HEK293 (cell line): ENCODE data around the gene FAM117B.

Source experiments
- ATF2 ChIP-seq: fragments of 450-650 bp; formaldehyde crosslinking; IDR thresholded peaks from 2 replicates; pipeline ENCODE4 v1.5.1; 2016; ENCODE audit warnings: missing biosample characterization, missing genetic modification characterization, low read depth
- KLF10 ChIP-seq: fragments of 450-650 bp; IDR thresholded peaks from 2 replicates; pipeline ENCODE4 v1.5.1; 2018; ENCODE audit warnings: missing biosample characterization, mild to moderate bottlenecking, missing genetic modification characterization
- REST ChIP-seq: fragments of 450-650 bp; formaldehyde crosslinking; IDR thresholded peaks from 2 replicates; pipeline ENCODE4 v1.5.1; 2016; ENCODE audit warnings: missing biosample characterization, missing genetic modification characterization
- TRIM28 ChIP-seq: IDR thresholded peaks from 2 replicates; pipeline ENCODE4 v1.6.1; 2011; ENCODE audit warnings: low read length, control low read depth, borderline replicate concordance
- ZNF23 ChIP-seq: fragments of 450-650 bp; formaldehyde crosslinking; IDR thresholded peaks from 2 replicates; pipeline ENCODE4 v1.5.1; 2016; ENCODE audit warnings: missing biosample characterization, missing genetic modification characterization, borderline replicate concordance
- ZNF514 ChIP-seq: fragments of 450-650 bp; formaldehyde crosslinking; IDR thresholded peaks from 2 replicates; pipeline ENCODE4 v1.5.1; 2016; ENCODE audit warnings: missing biosample characterization, missing genetic modification characterization
- ZNF776 ChIP-seq: fragments of 450-650 bp; formaldehyde crosslinking; IDR thresholded peaks from 2 replicates; pipeline ENCODE4 v1.5.0; 2017; ENCODE audit warnings: missing biosample characterization, missing genetic modification characterization, borderline replicate concordance
- ZSCAN5A ChIP-seq: fragments of 450-650 bp; formaldehyde crosslinking; IDR thresholded peaks from 2 replicates; pipeline ENCODE4 v1.5.1; 2016; ENCODE audit warnings: missing biosample characterization, missing genetic modification characterization
- TF ChIP-seq, protein P1 (sequence below): fragments of 450-650 bp; formaldehyde crosslinking; IDR thresholded peaks from 2 replicates; pipeline ENCODE4 v1.5.1; 2016; ENCODE audit warnings: missing biosample characterization, missing genetic modification characterization

DNA sequence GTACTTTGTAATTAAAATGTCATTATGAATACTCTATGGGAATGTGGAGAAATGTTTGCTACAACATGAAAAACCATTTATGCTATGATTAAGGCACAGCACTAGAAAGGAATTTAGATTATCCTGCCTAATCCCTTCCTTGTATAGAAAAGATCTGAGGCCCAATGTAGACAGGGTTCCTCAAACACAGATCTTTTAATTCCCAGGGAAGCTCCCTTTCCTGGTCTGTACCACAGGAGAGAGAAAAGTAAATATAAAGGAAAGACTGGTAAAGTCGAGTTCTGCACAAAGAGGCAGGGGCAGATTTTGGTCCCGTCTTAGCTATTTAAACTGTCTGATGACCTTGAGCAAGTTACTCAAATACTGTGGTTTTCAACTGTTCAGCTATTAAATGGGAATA, 152.1 kb downstream of the FAM117B start:
- TF ChIP-seq REST (no peak), ATF2 (tag by site-specific recombination) (no peak), TRIM28 (no peak), ZNF776 (tag by site-specific recombination) (no peak), ZSCAN5A (tag by site-specific recombination) (no peak), ZNF514 (tag by site-specific recombination) (no peak), KLF10 (no peak), ZNF23 (no peak)
- TF ChIP-seq, protein P1, sequence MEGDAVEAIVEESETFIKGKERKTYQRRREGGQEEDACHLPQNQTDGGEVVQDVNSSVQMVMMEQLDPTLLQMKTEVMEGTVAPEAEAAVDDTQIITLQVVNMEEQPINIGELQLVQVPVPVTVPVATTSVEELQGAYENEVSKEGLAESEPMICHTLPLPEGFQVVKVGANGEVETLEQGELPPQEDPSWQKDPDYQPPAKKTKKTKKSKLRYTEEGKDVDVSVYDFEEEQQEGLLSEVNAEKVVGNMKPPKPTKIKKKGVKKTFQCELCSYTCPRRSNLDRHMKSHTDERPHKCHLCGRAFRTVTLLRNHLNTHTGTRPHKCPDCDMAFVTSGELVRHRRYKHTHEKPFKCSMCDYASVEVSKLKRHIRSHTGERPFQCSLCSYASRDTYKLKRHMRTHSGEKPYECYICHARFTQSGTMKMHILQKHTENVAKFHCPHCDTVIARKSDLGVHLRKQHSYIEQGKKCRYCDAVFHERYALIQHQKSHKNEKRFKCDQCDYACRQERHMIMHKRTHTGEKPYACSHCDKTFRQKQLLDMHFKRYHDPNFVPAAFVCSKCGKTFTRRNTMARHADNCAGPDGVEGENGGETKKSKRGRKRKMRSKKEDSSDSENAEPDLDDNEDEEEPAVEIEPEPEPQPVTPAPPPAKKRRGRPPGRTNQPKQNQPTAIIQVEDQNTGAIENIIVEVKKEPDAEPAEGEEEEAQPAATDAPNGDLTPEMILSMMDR (tag by site-specific recombination), result no peak
